ENCODE measurements around the gene SP140. TPM values are rescaled to one million over a fixed set of nuclear protein-coding genes. Genes with fewer than 3 reads are reported as not detected.

The SP140 gene
- total and polyA plus RNA-seq, 2 experiments from 2014 or later = 0.24 to 0.70 TPM

GRCh38 chr2:230324503-230324902 lies 99.0 kb downstream of the SP140 start:
- Histone ChIP-seq H3K79me2 (replicated peaks; ENCODE audit: insufficient read depth) (no peaks in the 10 kb centered on the region), H3K4me1 (ENCODE audit: insufficient read depth) (no peaks in the 10 kb centered on the region), H4K20me1 (replicated peaks; ENCODE audit: insufficient read depth) (no peaks in the 10 kb centered on the region), H3F3A (replicated peaks; ENCODE audit: low read depth) (no peaks in the 10 kb centered on the region), H3K4me3 (no peak overlapping the region), H3K27ac (ENCODE audit: low read depth) (no peak overlapping the region), H3K4me2 (no peak overlapping the region), H3K9me2 (ENCODE audit: insufficient read depth) (0 out of 2 replicates have a peak, but pooled peaks cover 4% of the 10 kb centered on the region), H3K36me3 (ENCODE audit: insufficient read depth) (no peaks in the 10 kb centered on the region; the same call in 1 of the 2 replicates), H2AFZ (no peak overlapping the region), H3K27me3 (ENCODE audit: insufficient read depth) (no peaks in the 10 kb centered on the region)
- Mint-ChIP-seq H3K27ac (no peak overlapping the region), H3K4me3 (no peak overlapping the region), H3K9me3 (peaks cover 49% of the 10 kb centered on the region), H3K36me3 (ENCODE audit: low read depth) (peaks cover 19% of the 10 kb centered on the region), H3K4me1 (peaks cover 6% of the 10 kb centered on the region; the same call in 2 of the 3 replicates), H3K27me3 (ENCODE audit: insufficient read depth, low read depth, poor library complexity) (peaks cover 11% of the 10 kb centered on the region)
- TF ChIP-seq EZH2phosphoT487 (IDR thresholded peaks at IDR 0.05; ENCODE audit: unreplicated experiment) = no peak
- TF ChIP-seq ETS1 (IDR thresholded peaks at IDR 0.05) = no peak
- TF ChIP-seq REST (IDR thresholded peaks at IDR 0.05; ENCODE audit: unreplicated experiment) = no peak
- ATAC-seq = no peak
- no peak for DNase-seq (ENCODE audit: low spot score)

GRCh38 chr2:230325316-230326243 lies 100.0 kb downstream of the SP140 start:
- Mint-ChIP-seq H3K4me3 (no peak overlapping the region), H3K36me3 (ENCODE audit: low read depth) (peaks cover 19% of the 10 kb centered on the region), H3K4me1 (peaks cover 6% of the 10 kb centered on the region; the same call in 2 of the 3 replicates), H3K27me3 (ENCODE audit: insufficient read depth, low read depth, poor library complexity) (peaks cover 14% of the 10 kb centered on the region), H3K9me3 (peaks cover 45% of the 10 kb centered on the region), H3K27ac (no peak overlapping the region)
- DNase-seq (ENCODE audit: low spot score) = no peak
- 0 out of 2 replicates have a peak, but pooled peaks cover 4% of the 10 kb centered on the region for H3K9me2 ChIP-seq (ENCODE audit: insufficient read depth)
- no peaks in the 10 kb centered on the region for H3K4me1 ChIP-seq (ENCODE audit: insufficient read depth)
- H3K4me2 ChIP-seq = no peak overlapping the region
- H3K36me3 ChIP-seq (ENCODE audit: insufficient read depth) = no peaks in the 10 kb centered on the region; the same call in 1 of the 2 replicates
- H3K27me3 ChIP-seq (ENCODE audit: insufficient read depth) = no peaks in the 10 kb centered on the region
- H3K4me3 ChIP-seq = no peak overlapping the region
- H3F3A ChIP-seq (replicated peaks; ENCODE audit: low read depth) = no peaks in the 10 kb centered on the region
- ATAC-seq = no peak
- no peak overlapping the region for H3K27ac ChIP-seq (ENCODE audit: low read depth)
- H3K79me2 ChIP-seq (replicated peaks; ENCODE audit: insufficient read depth) = no peaks in the 10 kb centered on the region
- no peak overlapping the region for H2AFZ ChIP-seq
- no peaks in the 10 kb centered on the region for H4K20me1 ChIP-seq (replicated peaks; ENCODE audit: insufficient read depth)
- TF ChIP-seq CTCF (conservative IDR thresholded peaks at IDR 0.05; ENCODE audit: low read depth in 2 of 2) = no peak
- TF ChIP-seq ETS1 (IDR thresholded peaks at IDR 0.05) = no peak
- no peak for TF ChIP-seq CREB1 (CRISPR knock-in tag; IDR thresholded peaks at IDR 0.05; ENCODE audit: low read depth)
- TF ChIP-seq REST (IDR thresholded peaks at IDR 0.05; ENCODE audit: unreplicated experiment) = no peak
- TF ChIP-seq EZH2 (IDR thresholded peaks at IDR 0.05; ENCODE audit: low read depth, unreplicated experiment) = no peak
- TF ChIP-seq JUNB (IDR thresholded peaks at IDR 0.05; ENCODE audit: unreplicated experiment) = no peak
- no peak for TF ChIP-seq ZNF114 (CRISPR knock-in tag; IDR thresholded peaks at IDR 0.05)
- no peak for TF ChIP-seq ZNF331 (CRISPR knock-in tag; IDR thresholded peaks at IDR 0.05; ENCODE audit: low read depth)
- TF ChIP-seq STAT1 (IDR thresholded peaks at IDR 0.05; ENCODE audit: unreplicated experiment) = no peak
- no peak for TF ChIP-seq POLR2AphosphoS5 (IDR thresholded peaks at IDR 0.05; ENCODE audit: low read depth)

Data from GM23338 (cell line).